Endothelial cell (in vitro differentiated cells): ENCODE measurements around the gene SYT6. TPM values are rescaled to one million over a fixed set of nuclear protein-coding genes. Genes with fewer than 3 reads are reported as not detected.

Source experiments
- DNase-seq: peaks from one replicate; pipeline ENCODE4 v3.0.0; 2021; ENCODE audit warnings: low spot score
- H3K27ac Mint-ChIP-seq: one replicate; pipeline ENCODE4 v1.8.0; 2021; ENCODE audit warnings: mixed read lengths, inconsistent platforms; ENCODE audit not compliant: unreplicated experiment
- H3K27me3 Mint-ChIP-seq: one replicate; pipeline ENCODE4 v1.8.0; 2021; ENCODE audit warnings: mild to moderate bottlenecking, moderate library complexity, mixed read lengths, inconsistent platforms; ENCODE audit not compliant: unreplicated experiment
- H3K36me3 Mint-ChIP-seq: one replicate; pipeline ENCODE4 v1.8.0; 2021; ENCODE audit warnings: mild to moderate bottlenecking, low read depth, mixed read lengths, inconsistent platforms; ENCODE audit not compliant: unreplicated experiment
- H3K4me1 Mint-ChIP-seq: one replicate; pipeline ENCODE4 v1.8.0; 2021; ENCODE audit warnings: mild to moderate bottlenecking, mixed read lengths, inconsistent platforms; ENCODE audit not compliant: unreplicated experiment
- H3K4me3 Mint-ChIP-seq: one replicate; pipeline ENCODE4 v1.8.0; 2021; ENCODE audit warnings: mild to moderate bottlenecking, mixed read lengths, inconsistent platforms; ENCODE audit not compliant: unreplicated experiment
- H3K9me3 Mint-ChIP-seq: one replicate; pipeline ENCODE4 v1.8.0; 2021; ENCODE audit warnings: mixed read lengths, inconsistent platforms; ENCODE audit not compliant: unreplicated experiment
- total RNA-seq: library from RNA; stranded (reverse); fragmentation: NEBNext Ultra II Directional; extraction: Animal tissue kit (Norgen Biotek cat#: 25700); gene quantifications from one replicate; pipeline ENCODE4 v1.2.1, GENCODE V29; 2021; ENCODE audit not compliant: unreplicated experiment
- TF ChIP-seq, protein P1 (sequence below): fragments of 200-600 bp; sonication (generic); IDR thresholded peaks from one replicate; pipeline ENCODE4 v1.5.0; 2021; ENCODE audit warnings: antibody characterized with exemption; ENCODE audit not compliant: unreplicated experiment

SYT6 gene
- total RNA-seq, 1 donor from 2014 or later, result 2.1 TPM

DNA sequence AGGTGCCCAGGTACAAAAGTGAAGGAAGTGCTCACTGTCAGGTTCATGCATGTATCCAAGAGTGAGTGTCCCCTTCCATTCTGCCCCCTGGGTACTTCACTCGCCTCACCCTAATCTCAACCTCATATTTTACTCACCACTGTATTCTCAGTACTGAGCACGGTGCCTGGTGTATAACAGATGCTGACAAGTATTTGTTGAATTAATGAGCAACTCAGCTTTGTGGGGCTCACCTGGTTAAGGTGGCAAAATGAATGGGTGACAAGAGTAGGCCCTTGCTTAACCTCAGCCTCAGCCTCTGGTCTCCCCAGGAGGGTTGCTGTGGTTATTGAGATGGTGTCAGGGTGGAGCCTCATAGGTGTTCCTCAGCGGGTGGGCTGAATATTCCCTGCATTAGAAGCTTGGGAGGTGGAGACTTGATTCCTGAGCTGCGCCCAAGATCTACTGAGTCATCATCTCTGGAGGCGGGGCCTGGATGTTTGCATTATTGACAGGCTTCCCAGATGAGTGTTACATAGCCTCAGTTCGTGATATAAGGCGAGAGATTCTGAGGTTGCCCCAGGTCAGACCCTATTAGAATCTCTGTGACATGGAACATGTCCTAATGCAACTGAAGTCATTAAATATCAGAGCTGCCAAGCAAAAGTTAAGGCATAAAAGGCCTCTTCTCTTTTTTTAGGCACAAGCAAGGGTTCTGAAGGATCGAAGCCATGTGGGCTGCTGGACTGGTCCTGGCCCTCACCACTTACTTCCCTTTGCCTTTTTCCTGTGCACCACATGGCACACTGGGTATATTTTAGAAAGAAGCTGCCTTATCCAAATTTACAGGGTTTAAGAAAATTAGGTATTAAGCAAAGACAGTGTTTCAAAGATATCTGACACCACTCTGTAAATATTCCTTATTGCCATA, 39.2 kb downstream of the SYT6 start:
- no peaks in the 10 kb centered on the region for H3K9me3 Mint-ChIP-seq
- TF ChIP-seq, protein P1, sequence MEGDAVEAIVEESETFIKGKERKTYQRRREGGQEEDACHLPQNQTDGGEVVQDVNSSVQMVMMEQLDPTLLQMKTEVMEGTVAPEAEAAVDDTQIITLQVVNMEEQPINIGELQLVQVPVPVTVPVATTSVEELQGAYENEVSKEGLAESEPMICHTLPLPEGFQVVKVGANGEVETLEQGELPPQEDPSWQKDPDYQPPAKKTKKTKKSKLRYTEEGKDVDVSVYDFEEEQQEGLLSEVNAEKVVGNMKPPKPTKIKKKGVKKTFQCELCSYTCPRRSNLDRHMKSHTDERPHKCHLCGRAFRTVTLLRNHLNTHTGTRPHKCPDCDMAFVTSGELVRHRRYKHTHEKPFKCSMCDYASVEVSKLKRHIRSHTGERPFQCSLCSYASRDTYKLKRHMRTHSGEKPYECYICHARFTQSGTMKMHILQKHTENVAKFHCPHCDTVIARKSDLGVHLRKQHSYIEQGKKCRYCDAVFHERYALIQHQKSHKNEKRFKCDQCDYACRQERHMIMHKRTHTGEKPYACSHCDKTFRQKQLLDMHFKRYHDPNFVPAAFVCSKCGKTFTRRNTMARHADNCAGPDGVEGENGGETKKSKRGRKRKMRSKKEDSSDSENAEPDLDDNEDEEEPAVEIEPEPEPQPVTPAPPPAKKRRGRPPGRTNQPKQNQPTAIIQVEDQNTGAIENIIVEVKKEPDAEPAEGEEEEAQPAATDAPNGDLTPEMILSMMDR, result no peak
- peaks cover 13% of the 10 kb centered on the region for H3K27me3 Mint-ChIP-seq
- H3K36me3 Mint-ChIP-seq, result no peaks in the 10 kb centered on the region
- DNase-seq, result no peak
- H3K4me1 Mint-ChIP-seq, result peaks cover 51% of the 10 kb centered on the region
- H3K27ac Mint-ChIP-seq, result no peak overlapping the region
- no peak overlapping the region for H3K4me3 Mint-ChIP-seq

DNA sequence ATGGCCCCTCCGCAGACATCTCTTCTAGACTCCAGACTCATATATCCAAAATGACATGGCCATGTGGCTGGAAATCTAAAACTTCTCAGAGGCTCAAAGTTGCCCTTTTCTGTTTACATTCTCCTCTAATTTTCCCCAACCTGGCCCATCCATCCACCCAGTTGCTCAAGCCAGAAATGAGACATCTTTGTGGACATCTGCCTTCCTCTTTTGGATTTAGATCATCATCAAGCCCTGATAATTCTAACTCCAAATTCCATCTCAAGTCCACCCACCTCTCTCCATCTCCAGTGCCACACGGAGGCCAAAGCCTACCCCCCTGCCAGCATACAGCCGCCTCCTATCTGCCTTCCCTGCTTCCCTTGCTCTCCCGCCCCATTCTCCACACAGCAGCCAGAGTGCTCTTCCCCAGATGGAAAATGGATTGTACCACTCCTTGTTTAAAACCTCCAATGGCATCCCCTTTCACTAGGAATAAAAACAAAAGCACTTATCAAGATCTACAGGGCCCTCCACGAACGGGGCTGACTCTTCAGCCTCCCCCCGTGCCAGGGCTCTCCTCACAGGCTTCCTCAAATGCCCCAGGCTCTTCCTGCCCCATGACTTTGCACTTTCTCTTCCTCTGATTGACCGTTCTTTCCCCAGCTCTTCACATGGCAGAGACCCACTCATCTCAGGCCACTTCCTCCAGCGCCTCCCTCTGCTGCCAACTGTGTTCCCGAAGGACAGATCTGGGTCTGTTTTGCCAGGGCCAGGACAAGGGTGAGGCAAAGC, 40.1 kb downstream of the SYT6 start:
- Mint-ChIP-seq H3K4me1 (peaks cover 44% of the 10 kb centered on the region), H3K4me3 (no peak overlapping the region), H3K27me3 (peaks cover 13% of the 10 kb centered on the region), H3K9me3 (no peaks in the 10 kb centered on the region), H3K36me3 (no peaks in the 10 kb centered on the region), H3K27ac (peak overlapping the region; percentile 33)
- TF ChIP-seq, protein P1, result no peak
- no peak for DNase-seq

GRCh38 chr1:114112775-114113174, 40.9 kb downstream of the SYT6 start:
- Mint-ChIP-seq H3K27ac (no peak overlapping the region), H3K9me3 (no peaks in the 10 kb centered on the region), H3K27me3 (peaks cover 13% of the 10 kb centered on the region), H3K4me3 (no peak overlapping the region), H3K4me1 (peaks cover 38% of the 10 kb centered on the region), H3K36me3 (no peaks in the 10 kb centered on the region)
- TF ChIP-seq, protein P1, result no peak
- no peak for DNase-seq

GRCh38 chr1:114111731-114112641, 41.7 kb downstream of the SYT6 start:
- Mint-ChIP-seq H3K4me3 (no peak overlapping the region), H3K9me3 (no peaks in the 10 kb centered on the region), H3K27ac (peak overlapping the region; percentile 22), H3K27me3 (peaks cover 16% of the 10 kb centered on the region), H3K36me3 (no peaks in the 10 kb centered on the region), H3K4me1 (peaks cover 34% of the 10 kb centered on the region)
- DNase-seq, result no peak
- TF ChIP-seq, protein P1, result no peak
